ENCODE data around the gene LIPM. TPM values are rescaled to one million over a fixed set of nuclear protein-coding genes. Genes with fewer than 3 reads are reported as not detected.

Gene LIPM
- total RNA-seq, 1 donor from 2014 or later = not detected

DNA sequence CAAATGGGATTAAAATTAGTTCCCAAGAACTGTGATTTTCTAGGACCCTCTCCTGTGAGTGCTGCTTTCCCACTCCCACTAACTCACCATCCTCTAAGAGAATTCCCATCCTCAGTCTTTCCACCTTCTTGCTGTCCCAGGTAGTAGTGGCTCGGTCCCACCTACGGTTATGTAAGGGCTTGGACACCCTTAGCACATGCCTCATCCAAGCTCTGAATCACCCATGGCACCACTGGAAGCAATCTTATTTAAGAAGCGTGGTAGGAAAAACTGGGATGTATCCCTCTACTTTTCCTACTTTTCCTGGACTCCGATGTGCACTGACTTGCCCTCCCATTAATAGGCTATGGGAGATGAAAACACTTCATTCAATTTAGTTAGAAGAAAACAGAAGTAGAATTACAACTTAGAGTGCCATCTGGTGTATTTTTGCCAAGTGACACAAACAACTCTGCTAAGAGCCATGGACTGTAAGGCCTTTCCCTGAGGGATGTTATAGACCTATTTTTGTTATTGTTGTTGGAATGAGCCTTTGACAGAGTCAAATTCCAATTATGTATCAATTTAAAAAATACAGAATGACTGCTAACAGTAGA, 62.8 kb downstream of the LIPM start:
- Mint-ChIP-seq H3K27me3 (ENCODE audit: low read depth) (peaks cover 14% of the 10 kb centered on the region), H3K27ac (ENCODE audit: unreplicated experiment) (no peak overlapping the region), H3K36me3 (ENCODE audit: low read depth) (no peaks in the 10 kb centered on the region), H3K9me3 (ENCODE audit: low read depth) (no peaks in the 10 kb centered on the region), H3K4me1 (ENCODE audit: low read depth) (no peaks in the 10 kb centered on the region), H3K4me3 (ENCODE audit: unreplicated experiment) (no peak overlapping the region)
- peak; percentile 51 for TF ChIP-seq CTCF (IDR thresholded peaks at IDR 0.05)
- DNase-seq (ENCODE audit: low spot score) = no peak

GRCh38 chr10:88866454-88866853, 63.9 kb downstream of the LIPM start:
- Mint-ChIP-seq H3K36me3 (ENCODE audit: low read depth) (no peaks in the 10 kb centered on the region), H3K27me3 (ENCODE audit: low read depth) (peaks cover 14% of the 10 kb centered on the region), H3K4me1 (ENCODE audit: low read depth) (no peaks in the 10 kb centered on the region), H3K4me3 (ENCODE audit: unreplicated experiment) (no peak overlapping the region), H3K9me3 (ENCODE audit: low read depth) (no peaks in the 10 kb centered on the region), H3K27ac (ENCODE audit: unreplicated experiment) (no peak overlapping the region)
- TF ChIP-seq CTCF (IDR thresholded peaks at IDR 0.05) = no peak
- no peak for DNase-seq (ENCODE audit: low spot score)

- Mint-ChIP-seq H3K9me3 (ENCODE audit: low read depth) (no peaks in the 10 kb centered on the region), H3K4me3 (ENCODE audit: unreplicated experiment) (no peak overlapping the region), H3K36me3 (ENCODE audit: low read depth) (no peaks in the 10 kb centered on the region), H3K4me1 (ENCODE audit: low read depth) (no peaks in the 10 kb centered on the region), H3K27me3 (ENCODE audit: low read depth) (peaks cover 4% of the 10 kb centered on the region), H3K27ac (ENCODE audit: unreplicated experiment) (no peak overlapping the region)
- DNase-seq (ENCODE audit: low spot score) = no peak
- TF ChIP-seq CTCF (IDR thresholded peaks at IDR 0.05) = no peak
Measured at GRCh38 chr10:88870089-88870488, 67.6 kb downstream of the LIPM start.

Other genes starting within 250 kb of the LIPM start
- 5.1 to 5.8 TPM (median 5.3 TPM) in 3 replicates for gene RNLS, start 219.4 kb upstream of the LIPM start, total RNA-seq
- not detected in 3 replicates for gene LIPJ, start 216.0 kb upstream of the LIPM start, total RNA-seq
- not detected in 3 replicates for gene LIPF, start 138.3 kb upstream of the LIPM start, total RNA-seq
- gene LIPK, start 96.5 kb upstream of the LIPM start, total RNA-seq = not detected in 3 replicates
- gene LIPN, start 42.7 kb upstream of the LIPM start, total RNA-seq = not detected in 3 replicates
- gene ANKRD22, start 49.1 kb downstream of the LIPM start, total RNA-seq = not detected in 3 replicates
- 1.6 to 2.7 TPM (median 2.1 TPM) in 3 replicates for gene STAMBPL1, start 77.5 kb downstream of the LIPM start, total RNA-seq
- gene ACTA2, start 150.0 kb downstream of the LIPM start, total RNA-seq = 846 to 4,145 TPM (median 3,929 TPM) in 3 replicates
- 11.2 to 11.6 TPM (median 11.5 TPM) in 3 replicates for gene FAS, start 188.1 kb downstream of the LIPM start, total RNA-seq